ENCODE results near the gene PCDHGC5.
A peak's percentile ranks its signal among the peaks of the same experiment; 100 is the strongest.

The PCDHGC5 gene

DNA sequence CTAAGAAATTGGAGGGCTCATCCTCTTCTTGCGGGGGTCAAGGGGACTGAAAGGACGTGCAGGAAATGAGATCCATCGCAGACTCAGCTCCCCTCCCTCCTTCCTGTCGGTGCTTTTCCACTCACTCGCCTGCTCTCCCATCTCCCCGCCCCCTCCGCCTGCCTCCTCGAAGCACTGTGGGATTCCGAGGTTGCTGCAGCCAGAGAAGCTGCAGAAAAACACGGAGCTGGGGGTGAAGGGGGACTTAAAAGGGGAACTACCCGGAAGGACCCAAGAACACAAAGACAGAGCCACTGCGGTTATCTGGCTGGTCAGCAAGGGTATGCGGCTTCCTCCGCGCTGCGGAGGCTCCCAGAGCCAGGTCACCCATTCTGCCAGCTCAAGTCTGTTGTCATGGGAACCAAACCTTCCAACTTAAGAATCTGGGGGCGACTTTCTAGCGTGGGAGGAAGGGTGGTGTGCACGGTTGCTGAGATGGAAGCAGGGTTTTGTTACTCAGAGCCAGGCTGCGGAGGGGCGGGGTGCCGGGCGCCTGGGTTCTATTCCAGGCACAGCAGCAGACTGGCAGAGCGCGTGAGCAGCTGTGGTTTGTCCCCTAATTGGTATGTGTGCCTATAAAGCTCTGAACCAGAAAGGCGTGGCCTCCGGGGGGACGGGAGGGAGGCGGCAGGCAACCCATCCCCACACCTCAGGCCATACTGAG, 24.9 kb downstream of the PCDHGC5 start:
- DNase-seq, result peak; percentile 96

DNA sequence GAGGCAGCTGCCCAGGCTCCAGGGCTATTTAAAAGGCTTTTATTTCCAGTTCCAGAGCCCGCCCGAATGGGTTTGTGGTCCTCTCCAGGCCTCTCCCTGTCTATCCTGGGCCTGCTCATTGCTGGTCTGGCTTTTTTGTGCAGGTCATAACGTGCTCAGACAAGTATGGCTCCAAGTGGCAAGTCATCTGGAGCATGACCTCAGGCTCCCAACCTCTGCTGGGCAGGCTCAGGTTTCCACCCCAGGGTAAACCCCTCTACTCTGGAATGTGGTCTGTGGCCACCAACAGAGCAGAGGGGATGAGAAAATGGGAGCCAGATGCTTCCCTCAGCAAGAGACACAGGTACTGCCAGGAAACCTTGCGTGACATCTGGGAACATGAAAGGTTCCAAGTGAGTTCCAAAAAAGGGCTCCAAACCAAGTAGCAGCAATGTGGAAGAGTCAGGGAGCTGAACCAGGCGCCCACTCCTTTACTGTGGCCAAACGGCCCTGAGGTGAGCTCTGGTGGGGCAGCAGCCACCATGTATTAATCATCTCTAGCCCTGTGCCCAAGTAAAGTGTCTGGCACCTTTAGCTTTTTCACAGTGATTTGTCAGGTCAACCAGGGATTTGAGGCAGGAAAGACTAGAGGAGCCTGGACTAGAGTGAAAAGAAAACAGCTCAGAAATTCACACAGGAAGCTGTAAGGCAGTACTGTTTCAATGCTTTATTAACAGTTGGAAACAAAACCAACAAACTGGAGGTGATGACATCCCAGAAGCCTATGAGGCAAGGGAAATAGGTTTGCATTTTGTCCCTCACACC, 25.7 kb downstream of the PCDHGC5 start:
- peak; percentile 39 for DNase-seq

- no peak for DNase-seq
Observed at GRCh38 chr5:141515141-141515540, 26.3 kb downstream of the PCDHGC5 start.

GRCh38 chr5:141515946-141516671, 27.2 kb downstream of the PCDHGC5 start:
- DNase-seq, result no peak

DNA sequence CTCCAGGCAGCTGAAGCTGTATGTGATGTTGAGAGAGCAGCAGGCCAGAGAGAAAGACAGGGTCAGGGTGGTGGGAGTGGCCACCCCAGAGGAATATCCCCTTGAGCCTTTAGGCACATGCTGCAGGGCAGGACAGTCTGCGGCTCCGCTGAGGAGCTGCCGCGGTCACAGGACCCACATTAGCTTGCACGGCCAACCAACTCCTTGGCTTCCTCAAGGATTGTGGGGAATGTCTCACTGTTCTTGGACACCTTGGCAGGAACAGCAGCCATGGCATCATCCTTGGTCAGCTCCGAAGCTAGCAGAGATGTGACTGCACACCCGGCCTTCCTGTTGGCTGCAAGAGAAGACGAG, 27.8 kb downstream of the PCDHGC5 start:
- DNase-seq, result no peak

- no peak for DNase-seq
Observed at GRCh38 chr5:141517312-141517711, 28.4 kb downstream of the PCDHGC5 start.

GRCh38 chr5:141517880-141518617, 29.2 kb downstream of the PCDHGC5 start:
- DNase-seq, result no peak

- DNase-seq, result no peak
Observed at GRCh38 chr5:141518618-141519015, 29.7 kb downstream of the PCDHGC5 start.

- DNase-seq, result no peak
Observed at GRCh38 chr5:141519605-141520565, 31.0 kb downstream of the PCDHGC5 start.

GRCh38 chr5:141521244-141521781, 32.4 kb downstream of the PCDHGC5 start:
- DNase-seq, result peak; percentile 74

DNA sequence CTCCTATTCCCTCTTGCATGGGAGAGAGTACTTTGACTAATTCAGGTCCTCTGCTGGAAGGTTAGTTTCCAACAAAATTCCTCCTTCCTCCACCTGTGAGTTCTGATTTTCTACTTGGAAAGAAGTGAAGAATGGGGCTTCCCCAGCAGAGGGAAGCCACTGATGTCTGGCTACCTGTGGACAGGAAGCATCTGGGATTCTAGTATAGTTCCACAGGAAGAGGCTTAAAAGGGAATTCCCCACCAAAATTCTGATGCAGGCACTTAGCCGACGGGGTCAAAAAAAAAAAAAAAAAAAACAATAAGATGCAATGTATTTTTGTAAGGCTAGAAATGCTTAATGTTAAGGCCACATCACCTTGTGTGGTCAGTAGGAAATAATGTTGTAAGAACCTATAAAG, 33.4 kb downstream of the PCDHGC5 start:
- DNase-seq, result no peak

GRCh38 chr5:141523991-141524390, 35.1 kb downstream of the PCDHGC5 start:
- DNase-seq, result no peak

GRCh38 chr5:141524604-141525597, 36.0 kb downstream of the PCDHGC5 start:
- peak; percentile 99 for DNase-seq

DNA sequence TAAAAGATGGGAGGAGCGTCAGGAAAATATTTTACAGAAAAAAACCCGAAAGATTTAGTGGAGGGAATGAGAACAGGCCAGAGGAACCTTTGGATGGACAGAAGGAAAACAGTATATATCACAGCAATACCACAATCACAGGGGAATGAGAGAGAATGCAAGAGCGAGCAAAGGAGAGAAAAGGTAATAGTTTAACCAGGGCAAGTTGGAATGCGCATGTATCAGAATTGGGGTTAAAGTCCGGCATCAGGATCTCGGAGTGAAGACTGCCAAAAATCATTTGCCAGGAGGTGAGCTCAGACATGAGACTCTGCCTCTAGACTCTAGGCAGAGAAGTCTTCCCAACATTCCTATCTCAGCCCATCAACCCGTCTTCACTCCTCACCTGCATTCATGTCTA, 36.8 kb downstream of the PCDHGC5 start:
- no peak for DNase-seq

DNA sequence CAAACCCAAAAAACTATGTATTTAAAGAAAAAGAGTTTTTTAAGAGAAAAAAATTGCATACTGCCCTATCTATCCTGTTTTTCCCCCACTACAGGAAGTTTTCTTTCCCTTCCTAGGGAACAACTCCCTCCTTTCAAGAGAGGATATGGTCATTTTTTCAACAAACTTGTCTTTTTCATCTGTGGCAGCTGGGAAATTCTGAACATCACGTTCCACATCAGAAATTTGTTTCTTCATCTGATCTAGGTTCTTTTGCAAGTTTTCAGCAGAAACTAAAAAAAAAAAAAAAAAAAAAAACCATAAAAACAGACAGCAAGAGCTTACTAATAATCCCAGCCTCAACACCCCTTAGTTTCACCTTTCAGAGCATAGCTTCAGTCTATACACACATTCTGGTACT, 38.5 kb downstream of the PCDHGC5 start:
- DNase-seq, result no peak

GRCh38 chr5:141528291-141528984, 39.6 kb downstream of the PCDHGC5 start:
- peak; percentile 49 for DNase-seq

GRCh38 chr5:141529002-141529401, 40.1 kb downstream of the PCDHGC5 start:
- DNase-seq, result no peak

DNA sequence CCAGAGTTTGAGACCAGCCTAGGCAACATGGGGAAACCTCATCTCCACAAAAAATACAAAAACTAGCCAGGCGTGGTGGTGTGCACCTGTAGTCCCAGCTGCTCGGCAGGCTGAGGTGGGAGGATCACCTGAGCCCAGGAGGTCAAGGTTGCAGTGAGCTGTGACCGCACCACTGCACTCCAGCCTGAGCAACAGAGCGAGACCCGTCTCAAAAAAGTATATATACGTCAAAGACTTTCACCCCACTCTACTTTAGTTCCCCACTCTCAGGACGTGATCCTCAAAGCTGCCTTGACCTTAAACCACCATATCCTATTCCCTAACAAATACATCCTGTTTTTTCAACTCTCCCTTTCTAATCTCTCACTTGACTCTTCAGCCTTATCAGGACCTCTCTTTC, 41.0 kb downstream of the PCDHGC5 start:
- DNase-seq, result no peak

- DNase-seq, result no peak
Observed at GRCh38 chr5:141532726-141533125, 43.8 kb downstream of the PCDHGC5 start.

GRCh38 chr5:141533897-141534296, 45.0 kb downstream of the PCDHGC5 start:
- no peak for DNase-seq
